Parathyroid adenoma (tissue), 2 donors: ENCODE measurements around the gene AUTS2.

ENCODE experiments used
- H2AFZ ChIP-seq: fragments of 300-600 bp; sonication (generic); one replicate; pipeline ENCODE4 v1.7.0; 2017; ENCODE audit warnings: antibody characterized with exemption, mild to moderate bottlenecking
- H3K27ac ChIP-seq: fragments of 300-600 bp; sonication (generic); one replicate; pipeline ENCODE4 v1.7.0; 2017
- H3K27me3 ChIP-seq: fragments of 300-600 bp; sonication (generic); one replicate; pipeline ENCODE4 v1.7.0; 2017; ENCODE audit warnings: low read length; ENCODE audit not compliant: control insufficient read depth, insufficient read depth
- H3K36me3 ChIP-seq: fragments of 300-600 bp; sonication (generic); one replicate; pipeline ENCODE4 v1.7.0; 2017; ENCODE audit warnings: low read length; ENCODE audit not compliant: control insufficient read depth, insufficient read depth
- H3K4me1 ChIP-seq: fragments of 300-600 bp; sonication (generic); one replicate; pipeline ENCODE4 v1.7.0; 2017; ENCODE audit warnings: control low read depth
- H3K4me2 ChIP-seq: fragments of 300-600 bp; sonication (generic); one replicate; pipeline ENCODE4 v1.7.0; 2017; ENCODE audit warnings: low read length
- H3K4me3 ChIP-seq: fragments of 300-600 bp; sonication (generic); one replicate; pipeline ENCODE4 v1.7.0; 2017; ENCODE audit warnings: low read depth, low read length
- H3K79me2 ChIP-seq: fragments of 300-600 bp; sonication (generic); one replicate; pipeline ENCODE4 v1.7.0; 2017; ENCODE audit warnings: control low read depth
- H3K9ac ChIP-seq: fragments of 300-600 bp; sonication (generic); one replicate; pipeline ENCODE4 v1.7.0; 2017; ENCODE audit warnings: mild to moderate bottlenecking
- H3K9me3 ChIP-seq: fragments of 300-600 bp; sonication (generic); one replicate; pipeline ENCODE4 v1.7.0; 2017; ENCODE audit warnings: low read length; ENCODE audit not compliant: control insufficient read depth
- TF ChIP-seq, protein P1 (sequence below): fragments of 300-600 bp; sonication (generic); IDR thresholded peaks from one replicate; pipeline ENCODE4 v1.7.0; 2017; ENCODE audit warnings: antibody characterized with exemption, mild to moderate bottlenecking
- donor health status: primary hyperparathyroidism.

Gene AUTS2

DNA sequence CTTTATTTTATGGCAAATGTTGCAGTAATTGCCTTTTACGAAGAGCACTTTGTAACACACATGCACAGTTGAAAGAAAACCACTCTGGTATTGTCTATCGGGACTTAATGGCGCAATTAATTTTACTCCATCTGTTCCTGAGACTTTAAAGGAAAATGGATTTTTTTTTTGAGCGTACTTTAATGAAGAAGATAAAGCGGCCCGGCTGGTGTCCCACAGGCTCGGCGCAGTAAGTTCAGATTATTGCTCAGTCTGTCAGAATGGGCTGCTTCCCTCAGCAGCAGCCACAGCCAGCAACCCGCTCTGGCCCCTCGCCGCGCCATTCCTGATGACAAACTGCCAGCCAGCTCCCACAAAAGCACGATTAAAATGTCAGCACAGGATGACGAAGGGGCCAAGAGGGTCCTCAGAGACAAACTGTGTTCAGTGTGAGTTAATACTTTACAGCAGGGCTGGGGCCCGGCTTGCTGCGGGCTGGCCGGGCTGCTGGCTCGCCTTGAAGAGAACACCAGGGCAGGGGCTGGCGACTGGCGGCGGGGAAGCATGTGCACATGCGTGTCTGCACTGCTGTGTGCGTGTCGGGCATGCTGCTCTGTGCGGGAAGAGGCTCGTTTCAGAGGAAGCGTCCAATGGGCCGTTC, 1032.7 kb downstream of the AUTS2 start:
- H3K27ac ChIP-seq: no peak overlapping the region
- H3K4me3 ChIP-seq: no peak overlapping the region
- H3K27me3 ChIP-seq: no peaks in the 10 kb centered on the region
- no peaks in the 10 kb centered on the region for H3K36me3 ChIP-seq
- H3K9me3 ChIP-seq: no peaks in the 10 kb centered on the region
- H2AFZ ChIP-seq: no peak overlapping the region
- H3K4me1 ChIP-seq: no peaks in the 10 kb centered on the region
- TF ChIP-seq, protein P1, sequence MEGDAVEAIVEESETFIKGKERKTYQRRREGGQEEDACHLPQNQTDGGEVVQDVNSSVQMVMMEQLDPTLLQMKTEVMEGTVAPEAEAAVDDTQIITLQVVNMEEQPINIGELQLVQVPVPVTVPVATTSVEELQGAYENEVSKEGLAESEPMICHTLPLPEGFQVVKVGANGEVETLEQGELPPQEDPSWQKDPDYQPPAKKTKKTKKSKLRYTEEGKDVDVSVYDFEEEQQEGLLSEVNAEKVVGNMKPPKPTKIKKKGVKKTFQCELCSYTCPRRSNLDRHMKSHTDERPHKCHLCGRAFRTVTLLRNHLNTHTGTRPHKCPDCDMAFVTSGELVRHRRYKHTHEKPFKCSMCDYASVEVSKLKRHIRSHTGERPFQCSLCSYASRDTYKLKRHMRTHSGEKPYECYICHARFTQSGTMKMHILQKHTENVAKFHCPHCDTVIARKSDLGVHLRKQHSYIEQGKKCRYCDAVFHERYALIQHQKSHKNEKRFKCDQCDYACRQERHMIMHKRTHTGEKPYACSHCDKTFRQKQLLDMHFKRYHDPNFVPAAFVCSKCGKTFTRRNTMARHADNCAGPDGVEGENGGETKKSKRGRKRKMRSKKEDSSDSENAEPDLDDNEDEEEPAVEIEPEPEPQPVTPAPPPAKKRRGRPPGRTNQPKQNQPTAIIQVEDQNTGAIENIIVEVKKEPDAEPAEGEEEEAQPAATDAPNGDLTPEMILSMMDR: no peak
- no peak overlapping the region for H3K4me2 ChIP-seq
- H3K9ac ChIP-seq: no peak overlapping the region
- H3K79me2 ChIP-seq: no peaks in the 10 kb centered on the region

DNA sequence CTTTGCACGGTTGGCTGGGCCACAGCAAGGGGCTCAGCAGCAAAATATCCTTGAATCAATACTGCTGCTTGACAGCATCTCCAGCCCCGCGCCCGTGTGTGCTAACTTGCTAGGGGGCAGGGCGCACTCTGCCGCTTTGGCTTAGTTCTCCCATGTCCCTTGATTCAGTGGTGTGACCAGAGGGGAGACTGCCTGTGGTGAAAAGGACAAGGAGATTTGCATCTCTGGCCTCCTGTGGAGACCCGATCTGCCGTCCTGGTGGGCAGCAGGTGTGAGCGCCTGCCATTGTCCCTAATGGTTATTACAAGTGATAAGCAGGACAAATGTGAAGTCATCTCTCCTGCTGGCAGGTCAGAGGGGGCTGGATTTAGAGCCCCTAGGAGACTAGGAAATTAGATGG, 1033.4 kb downstream of the AUTS2 start:
- Histone ChIP-seq H3K79me2 (no peaks in the 10 kb centered on the region), H3K27ac (no peak overlapping the region), H3K4me3 (no peak overlapping the region), H3K4me2 (no peak overlapping the region), H2AFZ (no peak overlapping the region), H3K36me3 (no peaks in the 10 kb centered on the region), H3K27me3 (no peaks in the 10 kb centered on the region), H3K4me1 (no peaks in the 10 kb centered on the region), H3K9ac (no peak overlapping the region), H3K9me3 (no peaks in the 10 kb centered on the region)
- TF ChIP-seq, protein P1: no peak

DNA sequence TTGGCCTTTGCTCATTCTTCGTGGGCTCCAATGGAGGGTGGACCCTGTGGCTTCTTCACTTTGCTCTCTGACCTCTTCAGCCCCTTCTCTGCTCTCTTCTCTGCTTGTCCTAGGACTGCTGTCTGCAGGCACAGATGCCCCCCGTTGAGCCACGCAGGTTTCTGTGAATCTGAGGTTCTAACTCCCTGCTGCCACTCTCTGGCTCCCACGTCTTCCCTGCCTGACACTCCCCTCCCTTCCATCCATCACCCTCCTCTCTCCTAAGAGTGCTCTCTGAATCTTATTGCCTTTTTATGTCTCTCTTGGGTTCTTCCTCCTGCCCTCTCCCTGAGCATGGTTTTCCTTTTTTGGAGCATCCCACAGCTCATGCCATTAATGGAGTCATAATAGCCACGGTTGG, 1034.1 kb downstream of the AUTS2 start:
- no peak overlapping the region for H3K27ac ChIP-seq
- no peaks in the 10 kb centered on the region for H3K4me1 ChIP-seq
- no peak overlapping the region for H3K4me3 ChIP-seq
- H3K36me3 ChIP-seq: no peaks in the 10 kb centered on the region
- no peaks in the 10 kb centered on the region for H3K27me3 ChIP-seq
- no peak overlapping the region for H3K4me2 ChIP-seq
- H3K9me3 ChIP-seq: no peaks in the 10 kb centered on the region
- no peaks in the 10 kb centered on the region for H3K79me2 ChIP-seq
- no peak overlapping the region for H3K9ac ChIP-seq
- no peak overlapping the region for H2AFZ ChIP-seq
- TF ChIP-seq, protein P1: no peak

DNA sequence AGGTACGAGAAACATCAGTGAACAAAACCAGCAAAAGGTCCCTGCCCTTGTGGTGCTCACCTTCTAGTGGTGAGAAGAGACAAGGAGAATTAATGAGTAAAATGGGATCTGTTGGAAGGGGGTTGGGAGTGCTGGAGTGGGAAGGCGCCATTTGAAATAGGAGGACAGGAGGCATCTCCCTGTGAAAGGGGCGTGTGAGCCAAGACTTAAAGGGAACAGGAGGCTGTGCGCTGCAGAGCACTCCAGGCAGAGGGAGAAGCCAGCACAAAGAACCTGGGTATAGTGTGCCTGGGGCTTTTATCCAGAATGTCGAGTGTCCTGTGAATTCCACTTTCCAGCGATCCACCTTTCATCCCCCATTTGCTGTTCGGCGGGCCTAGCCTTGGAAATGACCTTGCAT, 1035.8 kb downstream of the AUTS2 start:
- Histone ChIP-seq H3K9me3 (no peaks in the 10 kb centered on the region), H3K4me2 (no peak overlapping the region), H3K36me3 (no peaks in the 10 kb centered on the region), H2AFZ (no peak overlapping the region), H3K4me3 (no peak overlapping the region), H3K27me3 (no peaks in the 10 kb centered on the region), H3K27ac (no peak overlapping the region), H3K79me2 (no peaks in the 10 kb centered on the region), H3K9ac (no peak overlapping the region), H3K4me1 (no peaks in the 10 kb centered on the region)
- TF ChIP-seq, protein P1: no peak

DNA sequence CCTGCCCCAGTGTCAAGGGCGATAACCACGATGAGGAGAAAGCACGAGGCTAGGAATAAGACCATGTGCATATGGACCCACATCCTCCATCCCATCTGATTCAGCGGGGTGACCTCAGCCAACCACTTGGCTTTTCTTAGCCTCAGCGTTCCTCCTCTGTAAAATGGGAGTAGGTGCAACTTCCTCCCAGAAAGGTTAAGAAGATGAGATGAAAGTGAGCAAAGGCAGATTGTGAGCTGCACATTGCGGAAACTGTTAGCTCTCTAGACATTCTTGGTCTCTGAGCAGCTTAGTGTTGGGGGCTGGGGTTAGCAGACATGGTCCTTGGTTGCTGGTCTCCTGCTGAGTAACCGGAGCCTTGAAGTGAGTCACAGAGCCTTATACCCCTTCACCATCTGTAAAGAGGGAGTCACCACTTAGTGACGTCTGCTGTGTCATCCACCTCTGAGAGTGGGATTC, 1036.4 kb downstream of the AUTS2 start:
- Histone ChIP-seq H3K9me3 (no peaks in the 10 kb centered on the region), H2AFZ (no peak overlapping the region), H3K9ac (no peak overlapping the region), H3K27ac (no peak overlapping the region), H3K36me3 (no peaks in the 10 kb centered on the region), H3K4me2 (no peak overlapping the region), H3K4me3 (no peak overlapping the region), H3K27me3 (no peaks in the 10 kb centered on the region), H3K79me2 (no peaks in the 10 kb centered on the region), H3K4me1 (no peaks in the 10 kb centered on the region)
- TF ChIP-seq, protein P1: no peak
